Measurements from ENCODE around the gene VWA8.
"Not testable (repeated sequence)": the region's sequence is repeated elsewhere in the genome, so short reads cannot be mapped to it uniquely, and the experiment has no call there.

The VWA8 gene

DNA sequence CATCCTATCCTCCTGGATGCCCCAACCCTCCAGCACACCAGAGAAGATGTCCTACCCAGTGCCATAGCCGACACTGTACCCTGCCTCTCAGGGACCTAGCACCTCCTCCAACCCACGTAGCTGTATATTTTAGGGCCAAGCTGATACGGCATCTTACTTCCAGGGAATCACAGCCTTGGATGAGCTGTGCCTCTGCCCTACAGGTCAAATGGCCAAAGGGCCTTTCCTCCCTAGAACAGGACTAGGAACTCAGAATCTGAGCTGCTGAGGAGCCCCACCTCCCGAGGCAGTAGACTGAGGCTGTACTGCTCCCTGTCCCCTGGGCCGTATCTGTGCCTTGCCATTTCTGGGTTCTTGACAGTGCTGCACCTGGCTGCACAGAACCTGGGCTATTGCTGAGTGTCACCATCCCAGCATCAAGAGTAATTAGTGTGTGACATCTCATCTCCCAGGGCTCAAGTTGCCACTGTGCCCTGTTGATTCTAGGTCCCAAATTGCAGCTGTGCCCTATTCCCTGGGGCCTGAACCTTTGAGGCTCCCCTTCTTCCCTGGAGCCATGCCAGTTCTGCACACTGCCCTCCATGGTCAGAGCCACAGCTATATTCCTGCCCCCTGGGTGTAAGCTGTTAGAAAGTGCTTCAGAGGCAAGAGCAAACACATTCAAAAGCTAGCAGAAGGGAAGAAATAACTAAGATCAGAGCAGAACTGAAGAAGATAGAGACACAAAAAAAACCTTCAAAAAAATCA lies 41.0 kb downstream of the VWA8 start:
- no peak for DNase-seq

- no peak for DNase-seq
These were observed 41.7 kb downstream of the VWA8 start for GRCh38 chr13:41919031-41919740.

DNA sequence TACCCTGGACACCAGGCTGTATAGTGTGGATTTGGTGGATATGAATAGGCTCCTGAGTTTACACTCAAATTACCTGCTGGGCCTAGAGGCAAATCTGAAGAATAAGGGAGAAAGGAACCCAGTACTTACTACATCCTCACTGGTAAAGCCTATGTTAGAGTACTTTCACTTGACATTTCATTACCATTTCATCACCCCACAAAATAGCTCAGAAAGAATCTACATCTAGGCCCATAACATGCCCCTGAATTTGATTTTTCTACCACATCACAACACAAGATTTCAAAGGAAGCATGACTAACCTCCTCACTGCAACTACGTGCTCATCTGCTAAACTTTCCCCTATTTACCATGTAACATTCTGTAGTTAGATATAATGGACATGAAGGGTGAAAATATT lies 43.3 kb downstream of the VWA8 start:
- no peak for DNase-seq

- DNase-seq, result peak in 1 of 2 experiments; percentile 23
These were observed 44.5 kb downstream of the VWA8 start for GRCh38 chr13:41916173-41916954.

DNA sequence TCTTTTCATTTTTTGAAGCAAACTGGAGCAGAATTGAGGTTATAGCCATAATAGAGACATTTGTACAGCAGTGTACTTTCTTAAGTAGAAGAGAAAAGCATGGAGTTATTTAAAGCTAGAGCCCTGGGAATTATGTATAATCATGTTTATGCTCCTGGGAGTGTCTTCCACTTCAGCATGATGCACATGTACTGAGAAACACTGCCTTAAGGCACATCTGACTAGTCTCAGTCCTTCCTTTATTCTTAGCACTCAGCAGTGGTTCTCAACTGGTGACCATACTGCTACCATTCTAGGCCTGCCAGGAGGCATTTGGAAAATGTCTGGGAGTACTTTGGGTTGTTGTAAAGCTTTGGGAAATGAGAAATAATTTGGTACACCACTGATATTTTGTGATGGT lies 45.8 kb downstream of the VWA8 start:
- no peak for DNase-seq

GRCh38 chr13:41914552-41914951 lies 46.4 kb downstream of the VWA8 start:
- peak in 1 of 2 experiments; percentile 5 for DNase-seq

GRCh38 chr13:41909506-41909905 lies 51.4 kb downstream of the VWA8 start:
- DNase-seq, result no peak

DNA sequence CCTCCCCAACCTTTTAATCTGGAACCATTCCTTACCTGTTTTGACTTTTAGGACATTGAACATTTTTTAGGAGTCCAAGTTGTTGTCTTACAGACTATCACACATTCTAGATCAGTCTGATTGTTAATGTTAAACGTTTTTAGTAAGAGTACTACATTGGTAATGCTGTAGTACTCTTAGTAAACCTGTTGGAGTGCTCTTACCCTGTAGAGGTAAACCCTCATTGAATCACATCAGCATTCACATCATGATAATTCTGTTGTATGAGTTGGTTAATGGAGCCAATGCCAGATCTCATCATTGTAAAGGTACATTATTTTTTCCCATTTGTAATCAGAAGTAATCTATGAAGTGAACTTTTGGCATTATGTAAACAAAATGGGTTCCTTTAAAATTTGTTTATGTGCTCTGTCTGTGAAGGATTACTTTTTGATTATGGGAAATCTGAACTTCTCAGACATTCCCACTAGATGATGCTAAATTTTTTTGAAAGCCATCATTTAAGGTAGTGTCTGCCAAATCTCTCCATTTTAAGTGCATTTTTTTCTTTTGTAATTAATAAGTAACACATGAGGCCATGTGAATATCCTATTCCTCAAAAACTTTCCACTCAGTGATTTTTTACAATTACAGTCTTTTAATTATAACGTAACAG lies 55.2 kb downstream of the VWA8 start:
- DNase-seq, result peak in 1 of 2 experiments; percentile 9

DNA sequence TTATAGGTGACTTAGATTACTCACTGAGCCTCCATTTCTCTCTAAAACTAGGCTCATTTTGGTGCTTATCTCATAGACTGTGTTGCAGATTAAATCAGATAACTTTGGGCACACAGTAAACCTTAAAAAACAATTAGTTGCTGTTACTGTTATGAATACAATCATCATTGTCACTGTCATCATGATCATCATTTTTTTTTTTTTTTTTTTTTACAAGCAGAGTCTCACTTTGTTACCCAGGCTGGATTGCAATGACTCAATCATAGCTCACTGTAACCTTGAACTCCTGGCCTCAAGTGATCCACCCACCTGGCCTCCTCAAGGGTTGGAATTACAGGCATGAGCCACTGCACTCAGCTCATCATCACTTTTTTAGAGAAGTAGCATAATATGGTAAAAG lies 60.0 kb downstream of the VWA8 start:
- DNase-seq, result no peak

DNA sequence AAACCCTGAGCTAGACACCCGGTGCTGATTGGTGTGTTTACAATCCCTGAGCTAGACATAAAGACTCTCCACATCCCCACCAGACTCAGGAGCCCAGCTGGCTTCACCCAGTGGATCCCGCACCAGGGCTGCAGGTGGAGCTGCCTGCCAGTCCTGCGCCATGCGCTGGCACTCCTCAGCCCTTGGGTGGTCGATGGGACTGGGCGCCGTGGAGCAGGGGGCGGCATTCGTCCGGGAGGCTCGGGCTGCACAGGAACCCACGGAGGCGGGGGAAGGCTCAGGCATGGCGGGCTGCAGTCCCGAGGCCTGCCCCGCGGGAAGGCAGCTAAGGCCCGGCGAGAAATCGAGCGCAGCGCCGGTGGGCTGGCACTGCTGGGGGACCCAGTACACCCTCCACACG lies 62.5 kb downstream of the VWA8 start:
- not testable (repeated sequence) for DNase-seq

DNA sequence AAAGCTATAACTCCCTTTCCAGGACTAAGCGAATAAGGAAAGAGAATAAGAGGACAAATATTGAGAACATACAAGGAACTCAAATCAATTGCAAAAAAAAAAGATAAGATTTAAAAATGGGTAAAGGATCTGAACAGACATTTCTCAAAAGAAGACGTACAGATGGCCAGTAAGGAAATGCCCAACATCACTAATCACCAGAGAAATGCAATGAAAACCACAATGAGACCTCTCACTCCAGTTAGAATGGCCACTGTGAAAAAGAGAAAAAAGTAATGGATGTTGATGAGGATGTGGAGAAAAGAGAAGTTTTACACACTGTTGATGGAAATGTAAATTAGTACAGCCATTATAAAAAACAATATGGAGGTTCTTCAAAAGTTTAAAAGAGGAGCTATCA lies 63.8 kb downstream of the VWA8 start:
- DNase-seq, result no peak

- DNase-seq, result no peak
These were observed 65.4 kb downstream of the VWA8 start for GRCh38 chr13:41895478-41895877.

DNA sequence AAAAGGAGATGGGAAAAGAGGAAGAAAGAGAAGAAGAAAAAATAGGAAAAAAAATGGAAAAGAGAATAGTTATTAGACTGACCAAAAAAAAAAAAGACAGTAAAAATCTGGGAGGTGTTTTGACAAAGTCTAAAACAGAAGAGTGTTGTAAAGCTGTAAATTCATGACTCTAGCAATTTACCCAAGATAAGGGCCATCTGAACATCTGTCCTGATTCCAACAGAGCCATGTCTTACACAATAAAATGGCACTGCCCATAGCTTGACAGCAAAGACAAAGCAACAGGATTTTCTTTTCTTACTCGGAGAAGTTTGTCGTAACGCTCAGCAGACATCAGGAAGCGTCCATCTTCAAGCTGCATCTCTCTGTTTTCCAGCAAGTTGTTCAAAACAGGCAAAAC lies 69.8 kb downstream of the VWA8 start:
- DNase-seq, result no peak

GRCh38 chr13:41883147-41883546 lies 77.8 kb downstream of the VWA8 start:
- no peak for DNase-seq

- DNase-seq, result not testable (repeated sequence)
These were observed 79.0 kb downstream of the VWA8 start for GRCh38 chr13:41881890-41882289.

DNA sequence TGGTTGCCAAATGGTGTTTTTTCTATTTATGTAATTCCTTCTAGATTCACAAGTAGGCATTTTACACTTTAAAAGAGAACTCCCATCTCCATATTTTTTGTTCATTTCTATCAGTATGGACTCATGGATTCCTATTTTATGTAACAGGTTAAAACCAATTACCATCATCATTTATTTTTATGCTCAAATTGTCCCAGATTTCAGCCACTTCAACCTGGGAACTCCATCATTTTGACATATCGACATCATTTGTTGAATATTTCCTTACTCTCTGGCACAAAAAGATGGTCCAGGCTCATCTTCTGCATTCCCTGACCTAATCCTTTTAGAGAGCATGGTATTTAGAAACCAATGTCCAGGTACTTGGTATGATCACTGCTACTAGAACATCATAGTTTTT lies 79.9 kb downstream of the VWA8 start:
- no peak for DNase-seq

DNA sequence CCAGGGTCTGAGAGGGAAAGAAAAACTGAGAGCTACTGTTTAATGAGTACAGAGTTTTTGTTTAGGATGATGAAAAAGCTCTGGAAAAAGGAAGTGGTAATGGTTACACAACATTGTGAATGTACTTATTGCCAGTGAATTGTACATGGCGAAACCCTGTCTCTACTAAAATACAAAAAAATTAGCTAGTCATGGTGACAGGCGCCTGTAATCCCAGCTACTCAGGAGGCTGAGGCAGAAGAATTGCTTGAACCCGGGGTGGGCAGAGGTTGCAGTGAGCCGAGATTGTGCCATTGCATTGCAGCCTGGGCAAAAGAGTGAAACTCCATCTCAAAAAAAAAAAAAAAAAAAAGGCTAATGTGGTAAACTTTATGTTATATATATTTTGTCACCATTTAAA lies 96.3 kb downstream of the VWA8 start:
- no peak for DNase-seq

DNA sequence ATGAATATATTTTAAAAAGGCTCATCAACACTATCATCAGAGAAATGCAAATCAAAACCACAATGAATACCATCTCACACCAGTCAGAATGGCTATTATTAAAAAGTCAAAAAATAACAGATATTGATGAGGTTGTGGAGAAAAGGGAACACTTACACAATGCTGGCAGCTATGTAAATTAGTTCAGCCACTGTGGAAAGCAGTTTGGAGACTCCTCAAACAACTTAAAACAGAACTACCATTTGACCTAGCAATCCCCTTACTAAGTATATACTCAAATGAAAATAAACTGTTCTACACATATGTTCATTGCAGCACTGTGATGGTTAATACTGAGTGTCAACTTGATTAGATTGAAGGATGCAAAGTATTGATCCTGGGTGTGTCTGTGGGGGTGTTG lies 98.2 kb downstream of the VWA8 start:
- DNase-seq, result not testable (repeated sequence)

GRCh38 chr13:41859565-41859964 lies 101.3 kb downstream of the VWA8 start:
- no peak for DNase-seq

DNA sequence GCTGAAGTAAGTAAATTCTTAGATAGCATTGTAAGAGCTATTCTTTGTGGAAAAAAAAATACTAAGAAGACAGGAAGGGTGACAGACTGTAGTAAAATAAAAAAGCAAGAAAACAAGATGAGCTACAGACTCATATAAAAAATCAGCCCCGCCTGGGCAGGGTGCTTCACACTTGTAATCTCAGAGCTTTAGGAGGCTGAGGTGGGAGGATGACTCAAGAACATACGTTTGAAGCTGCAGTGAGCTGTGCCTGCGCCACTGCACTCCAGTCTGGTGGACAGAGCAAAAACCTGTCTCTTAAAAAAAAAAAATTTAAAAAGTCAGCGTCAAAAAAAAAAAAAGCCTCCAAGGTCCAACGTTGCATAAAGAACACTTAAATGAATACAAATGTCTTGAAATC lies 102.1 kb downstream of the VWA8 start:
- no peak for DNase-seq

DNA sequence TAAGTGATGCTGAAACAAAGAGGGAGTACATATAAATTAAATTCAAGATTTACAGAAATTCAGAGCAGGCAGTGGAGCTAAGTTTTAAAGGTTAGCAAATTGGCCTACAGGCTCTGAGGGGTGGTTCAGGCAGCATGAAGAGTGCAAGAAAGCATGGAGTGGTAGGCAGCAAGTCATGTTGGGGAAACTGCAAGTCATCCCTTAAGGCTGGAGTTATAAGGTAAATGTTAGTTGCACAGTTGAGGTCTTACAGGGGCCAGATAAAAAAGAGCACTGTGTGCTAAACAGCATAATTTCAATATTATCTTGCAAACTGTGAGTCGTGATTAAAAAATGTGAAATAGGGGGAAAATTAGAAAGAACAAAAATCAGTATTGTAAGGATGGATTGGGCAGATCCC lies 106.2 kb downstream of the VWA8 start:
- no peak for DNase-seq

- DNase-seq, result no peak
These were observed 109.6 kb downstream of the VWA8 start for GRCh38 chr13:41851351-41851750.
